Mesendoderm (in vitro differentiated cells): Measurements from ENCODE around the gene OR8S1. TPM values are rescaled to one million over a fixed set of nuclear protein-coding genes. Genes with fewer than 3 reads are reported as not detected.

ENCODE experiments used
- DNase-seq: peaks from one replicate; pipeline ENCODE4 v3.0.0; 2013
- H2AK5ac ChIP-seq: 2 replicates; pipeline ENCODE4 v1.6.1; 2013; ENCODE audit warnings: low read length, inconsistent platforms
- H2BK120ac ChIP-seq: 2 replicates; pipeline ENCODE4 v1.6.1; 2013; ENCODE audit warnings: low read depth, mild to moderate bottlenecking, low read length, moderate library complexity, mixed read lengths
- H2BK15ac ChIP-seq: replicated peaks from 2 replicates; pipeline ENCODE4 v1.6.1; 2013; ENCODE audit warnings: low read depth, mild to moderate bottlenecking, moderate library complexity
- H2BK5ac ChIP-seq: 2 replicates; pipeline ENCODE4 v1.6.1; 2013; ENCODE audit warnings: low read length, inconsistent platforms
- H3K18ac ChIP-seq: 2 replicates; pipeline ENCODE4 v1.6.1; 2013; ENCODE audit warnings: mild to moderate bottlenecking, low read length, mixed read lengths
- H3K23ac ChIP-seq: one replicate; pipeline ENCODE4 v1.6.1; 2013; ENCODE audit warnings: low read length
- H3K27ac ChIP-seq: 2 replicates; pipeline ENCODE4 v1.5.1; 2013; ENCODE audit warnings: low read depth, mild to moderate bottlenecking, inconsistent platforms, low read length, moderate library complexity
- H3K27me3 ChIP-seq: 2 replicates; pipeline ENCODE4 v1.6.1; 2013; ENCODE audit warnings: low read length, control low read depth, mild to moderate bottlenecking, inconsistent platforms; ENCODE audit not compliant: insufficient read depth, poor library complexity
- H3K36me3 ChIP-seq: 2 replicates; pipeline ENCODE4 v1.6.1; 2013; ENCODE audit warnings: low read length, inconsistent platforms; ENCODE audit not compliant: control insufficient read depth, insufficient read depth
- H3K4ac ChIP-seq: one replicate; pipeline ENCODE4 v1.6.1; 2013; ENCODE audit warnings: low read depth, mild to moderate bottlenecking, low read length, moderate library complexity
- H3K4me1 ChIP-seq: 2 replicates; pipeline ENCODE4 v1.6.1; 2013; ENCODE audit warnings: low read depth, low read length, inconsistent platforms; ENCODE audit not compliant: control insufficient read depth
- H3K4me2 ChIP-seq: 2 replicates; pipeline ENCODE4 v1.6.1; 2013; ENCODE audit warnings: low read length
- H3K4me3 ChIP-seq: 2 replicates; pipeline ENCODE4 v1.5.1; 2013; ENCODE audit warnings: mild to moderate bottlenecking, low read length
- H3K56ac ChIP-seq: one replicate; pipeline ENCODE4 v1.6.1; 2013; ENCODE audit warnings: low read length
- H3K79me1 ChIP-seq: 2 replicates; pipeline ENCODE4 v1.6.1; 2013; ENCODE audit warnings: low read length, inconsistent platforms
- H3K79me2 ChIP-seq: 2 replicates; pipeline ENCODE4 v1.6.1; 2013; ENCODE audit warnings: mild to moderate bottlenecking, low read length; ENCODE audit not compliant: control insufficient read depth, insufficient read depth
- H3K9ac ChIP-seq: 2 replicates; pipeline ENCODE4 v1.6.1; 2013; ENCODE audit warnings: low read length, inconsistent platforms
- H4K5ac ChIP-seq: one replicate; pipeline ENCODE4 v1.6.1; 2013; ENCODE audit warnings: low read length
- H4K8ac ChIP-seq: one replicate; pipeline ENCODE4 v1.6.1; 2013; ENCODE audit warnings: low read depth, mild to moderate bottlenecking, control low read depth, low read length, moderate library complexity
- WGBS: extraction: QIAGEN DNeasy Blood & Tissue Kit; methylation state at CpG from one replicate; pipeline ENCODE4 v1.1.7; 2013; ENCODE audit warnings: low lambda C conversion rate, missing lambda C conversion rate; ENCODE audit not compliant: insufficient coverage; ENCODE audit errors: extremely low coverage; 5-methylcytosine and 5-hydroxymethylcytosine counted together
- polyA plus RNA-seq, 2 experiments: library from polyadenylated mRNA; stranded (reverse); fragments of 200-250 nt; gene quantifications; one replicate each; pipeline ENCODE4 v1.2.3, GENCODE V29; 2013

Gene OR8S1
- not detected for polyA plus RNA-seq (2013, experiment 1 of 2)
- not detected for polyA plus RNA-seq (2013, experiment 2 of 2)

DNA sequence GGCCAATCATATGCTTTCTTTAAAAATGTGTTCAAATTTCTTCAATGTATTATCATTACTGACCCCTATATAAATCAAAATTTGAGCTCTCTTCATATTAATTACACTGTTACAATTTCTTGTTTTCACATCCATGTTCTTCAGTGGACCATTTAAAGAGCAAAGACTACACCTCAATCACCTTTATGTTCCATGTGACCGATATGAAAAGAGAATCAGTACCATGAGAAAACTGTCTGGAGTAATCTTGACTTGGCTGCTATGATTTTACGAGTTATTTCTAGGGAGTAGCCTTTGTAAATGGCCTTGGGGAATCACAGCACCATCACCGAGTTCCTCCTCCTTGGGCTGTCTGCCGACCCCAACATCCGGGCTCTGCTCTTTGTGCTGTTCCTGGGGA, at the start of gene OR8S1:
Gene OR8S1 (plus strand): TSS at position 301 of the 400 bp plus-strand sequence. CDS start 0 bp downstream, at position 301.
- H3K4ac ChIP-seq: no peak within 1 kb of the TSS
- no peak within 1 kb of the TSS for H3K27ac ChIP-seq
- DNase-seq: no peak
- no peak within 1 kb of the TSS for H3K23ac ChIP-seq
- no peak within 1 kb of the TSS for H2BK120ac ChIP-seq
- no peak within 1 kb of the TSS for H2BK15ac ChIP-seq
- WGBS: no CpG with 5 or more reads among the region's 5 CpGs
- H3K79me2 ChIP-seq: no peaks in the 10 kb centered on the region
- H3K27me3 ChIP-seq: no peaks in the 10 kb centered on the region
- H3K36me3 ChIP-seq: no peaks in the 10 kb centered on the region
- no peak within 1 kb of the TSS for H3K9ac ChIP-seq
- no peak within 1 kb of the TSS for H2AK5ac ChIP-seq
- no peak within 1 kb of the TSS for H4K8ac ChIP-seq
- H3K4me2 ChIP-seq: no peak within 1 kb of the TSS
- no peak within 1 kb of the TSS for H4K5ac ChIP-seq
- no peak within 1 kb of the TSS for H3K56ac ChIP-seq
- no peaks in the 10 kb centered on the region for H3K79me1 ChIP-seq
- H3K18ac ChIP-seq: no peak within 1 kb of the TSS
- no peaks in the 10 kb centered on the region for H3K4me1 ChIP-seq
- H2BK5ac ChIP-seq: no peak within 1 kb of the TSS
- H3K4me3 ChIP-seq: no peak within 1 kb of the TSS

DNA sequence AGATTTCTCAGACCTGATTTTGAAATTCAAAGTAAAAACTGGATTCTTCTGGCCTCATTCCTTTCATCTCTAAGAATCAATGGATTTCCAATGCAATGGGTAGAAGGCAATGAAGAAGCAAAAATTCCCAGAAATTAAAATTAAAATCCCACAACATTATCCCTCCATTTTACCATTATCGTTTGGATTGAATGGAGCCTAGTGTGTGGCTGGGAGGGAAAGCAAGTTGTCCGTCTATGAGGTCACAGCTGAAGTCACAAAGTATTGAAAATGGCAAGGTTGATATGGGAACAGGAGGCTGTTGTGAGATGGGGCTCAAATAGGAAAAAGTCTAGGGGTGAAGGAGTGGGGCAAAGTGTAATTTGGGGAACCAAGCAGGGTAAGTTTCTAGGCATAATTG, 43.2 kb upstream of the OR8S1 start, which contains the start of gene C12orf54:
Gene C12orf54 (plus strand): TSS at position 301 of the 400 bp plus-strand sequence. CDS start 799 bp downstream, outside the sequence.
- no peaks in the 10 kb centered on the region for H3K27me3 ChIP-seq

GRCh38 chr12:48482930-48483329, 42.5 kb upstream of the OR8S1 start:
- H3K4me1 ChIP-seq: no peaks in the 10 kb centered on the region
- H3K56ac ChIP-seq: no peak overlapping the region
- no peaks in the 10 kb centered on the region for H3K36me3 ChIP-seq
- no peak overlapping the region for H4K8ac ChIP-seq
- no CpG with 5 or more reads among the region's 3 CpGs for WGBS
- H3K27me3 ChIP-seq: no peaks in the 10 kb centered on the region
- H3K79me1 ChIP-seq: no peaks in the 10 kb centered on the region
- H3K18ac ChIP-seq: no peak overlapping the region
- no peak overlapping the region for H4K5ac ChIP-seq
- no peak overlapping the region for H3K4ac ChIP-seq
- no peak overlapping the region for H3K27ac ChIP-seq
- H3K4me2 ChIP-seq: no peak overlapping the region
- no peak overlapping the region for H2BK15ac ChIP-seq
- H2BK5ac ChIP-seq: no peak overlapping the region
- no peak overlapping the region for H3K9ac ChIP-seq
- no peak overlapping the region for H3K4me3 ChIP-seq
- H2AK5ac ChIP-seq: no peak overlapping the region
- DNase-seq: no peak
- no peaks in the 10 kb centered on the region for H3K79me2 ChIP-seq
- no peak overlapping the region for H3K23ac ChIP-seq
- no peak overlapping the region for H2BK120ac ChIP-seq

More for the DNA sequence above, 43.2 kb upstream of the OR8S1 start, which contains the start of gene C12orf54:
- Histone ChIP-seq H2AK5ac (no peak within 1 kb of the TSS), H3K79me1 (no peaks in the 10 kb centered on the region), H3K79me2 (no peaks in the 10 kb centered on the region), H3K27ac (no peak within 1 kb of the TSS), H2BK5ac (no peak within 1 kb of the TSS), H3K4ac (no peak within 1 kb of the TSS), H3K4me3 (no peak within 1 kb of the TSS), H3K56ac (no peak within 1 kb of the TSS), H4K8ac (no peak within 1 kb of the TSS), H3K23ac (no peak within 1 kb of the TSS), H3K36me3 (no peaks in the 10 kb centered on the region), H2BK120ac (no peak within 1 kb of the TSS), H3K18ac (no peak within 1 kb of the TSS), H4K5ac (no peak within 1 kb of the TSS), H3K4me2 (no peak within 1 kb of the TSS), H3K9ac (no peak within 1 kb of the TSS), H3K4me1 (no peaks in the 10 kb centered on the region), H2BK15ac (no peak within 1 kb of the TSS)
- WGBS: no CpG with 5 or more reads among the region's 2 CpGs
- no peak for DNase-seq

GRCh38 chr12:48486261-48486660, 39.2 kb upstream of the OR8S1 start:
- H3K27ac ChIP-seq: no peak overlapping the region
- no peak overlapping the region for H4K5ac ChIP-seq
- no peak overlapping the region for H2AK5ac ChIP-seq
- no peak overlapping the region for H2BK5ac ChIP-seq
- no peaks in the 10 kb centered on the region for H3K79me2 ChIP-seq
- no peak overlapping the region for H4K8ac ChIP-seq
- no peaks in the 10 kb centered on the region for H3K36me3 ChIP-seq
- H3K18ac ChIP-seq: no peak overlapping the region
- no peak overlapping the region for H3K4ac ChIP-seq
- H3K4me1 ChIP-seq: no peaks in the 10 kb centered on the region
- no peak overlapping the region for H3K56ac ChIP-seq
- no peak overlapping the region for H2BK15ac ChIP-seq
- no peak overlapping the region for H3K4me3 ChIP-seq
- H3K27me3 ChIP-seq: no peaks in the 10 kb centered on the region
- no peak overlapping the region for H3K4me2 ChIP-seq
- no peaks in the 10 kb centered on the region for H3K79me1 ChIP-seq
- no peak overlapping the region for H3K23ac ChIP-seq
- H3K9ac ChIP-seq: no peak overlapping the region
- H2BK120ac ChIP-seq: no peak overlapping the region
- DNase-seq: no peak
- no CpG with 5 or more reads among the region's 2 CpGs for WGBS

- Histone ChIP-seq H3K27ac (no peak overlapping the region), H3K4me2 (no peak overlapping the region), H2BK15ac (no peak overlapping the region), H2BK120ac (no peak overlapping the region), H2BK5ac (no peak overlapping the region), H3K18ac (no peak overlapping the region), H3K4me1 (no peaks in the 10 kb centered on the region), H3K23ac (no peak overlapping the region), H2AK5ac (no peak overlapping the region), H3K79me2 (no peaks in the 10 kb centered on the region), H3K56ac (no peak overlapping the region), H3K4me3 (no peak overlapping the region), H3K27me3 (no peaks in the 10 kb centered on the region), H4K5ac (no peak overlapping the region), H3K4ac (no peak overlapping the region), H3K79me1 (no peaks in the 10 kb centered on the region), H3K36me3 (no peaks in the 10 kb centered on the region), H4K8ac (no peak overlapping the region), H3K9ac (no peak overlapping the region)
- WGBS: no CpG with 5 or more reads among the region's 5 CpGs
- DNase-seq: no peak
Observed at GRCh38 chr12:48486679-48487078, 38.8 kb upstream of the OR8S1 start.

GRCh38 chr12:48489012-48489411, 36.4 kb upstream of the OR8S1 start:
- Histone ChIP-seq H2BK5ac (no peak overlapping the region), H3K56ac (no peak overlapping the region), H3K4me3 (no peak overlapping the region), H2BK15ac (no peak overlapping the region), H3K23ac (no peak overlapping the region), H4K5ac (no peak overlapping the region), H3K18ac (no peak overlapping the region), H3K9ac (no peak overlapping the region), H3K27me3 (no peaks in the 10 kb centered on the region), H3K27ac (no peak overlapping the region), H3K4me1 (no peaks in the 10 kb centered on the region), H3K79me1 (no peaks in the 10 kb centered on the region), H2BK120ac (no peak overlapping the region), H4K8ac (no peak overlapping the region), H3K4ac (no peak overlapping the region), H2AK5ac (no peak overlapping the region), H3K36me3 (no peaks in the 10 kb centered on the region), H3K4me2 (no peak overlapping the region), H3K79me2 (no peaks in the 10 kb centered on the region)
- DNase-seq: no peak
- WGBS: no CpG with 5 or more reads among the region's 2 CpGs
